ENCODE measurements around the gene HIBADH.

The HIBADH gene

DNA sequence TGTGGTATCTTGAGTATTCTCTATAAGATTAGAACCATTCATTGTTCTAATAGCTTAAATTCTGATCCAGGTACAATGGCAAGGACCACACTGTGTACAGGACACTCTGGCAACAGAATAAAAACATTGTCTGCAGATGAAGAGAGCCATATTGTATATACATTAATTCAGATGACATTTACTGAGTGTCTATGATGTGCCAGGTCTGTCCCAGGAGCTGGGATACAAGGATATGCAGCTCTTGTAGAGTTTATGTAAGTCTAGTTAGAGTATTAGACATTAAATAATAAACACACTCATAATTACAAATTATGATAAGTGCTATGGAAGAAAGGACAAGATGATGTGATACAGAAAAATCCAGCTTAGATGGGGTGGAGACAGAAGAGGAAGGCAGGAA is 184.1 kb downstream of the HIBADH start:
- DNase-seq: no peak

DNA sequence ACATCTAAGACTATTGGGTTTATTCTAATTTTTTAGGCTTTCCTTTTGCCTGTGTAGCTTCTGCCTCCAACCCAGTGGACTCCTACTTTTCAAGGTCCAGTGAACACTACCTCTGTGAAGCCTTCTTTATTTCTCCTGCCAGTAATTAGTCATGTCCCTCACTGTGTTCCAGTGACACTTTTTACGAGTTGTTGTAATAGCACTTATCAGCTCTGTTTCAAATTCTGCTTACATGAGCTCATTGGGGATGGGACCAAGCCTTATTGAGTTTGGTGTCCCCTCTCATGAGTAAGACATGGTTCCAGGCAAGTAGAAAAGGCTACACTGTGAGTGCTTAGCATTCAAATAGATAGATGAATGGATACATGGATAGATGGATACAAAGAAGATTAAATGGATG is 184.6 kb downstream of the HIBADH start:
- DNase-seq: no peak

DNA sequence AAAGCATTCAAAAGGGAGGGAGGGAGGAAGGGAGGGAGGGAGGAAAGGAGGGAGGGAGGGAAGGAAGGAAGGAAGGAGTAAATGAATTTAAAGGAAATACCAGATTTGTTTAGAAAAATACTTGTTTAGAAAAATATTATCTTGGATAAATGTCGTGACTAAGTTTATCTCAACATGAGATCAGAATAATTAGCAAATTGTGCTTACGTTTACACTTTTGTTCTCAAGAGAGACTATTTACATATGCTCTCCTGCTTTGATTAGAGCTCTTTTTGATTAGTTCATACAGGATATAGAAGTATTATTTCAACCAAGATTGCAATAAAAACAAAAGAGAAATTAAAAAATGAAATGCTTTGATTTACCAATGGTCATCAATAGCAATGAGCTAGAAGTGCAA is 186.2 kb downstream of the HIBADH start:
- DNase-seq: no peak
